ENCODE measurements around the gene CYP2C9.
"Not testable (repeated sequence)": the region's sequence is repeated elsewhere in the genome, so short reads cannot be mapped to it uniquely, and the experiment has no call there.

DNA sequence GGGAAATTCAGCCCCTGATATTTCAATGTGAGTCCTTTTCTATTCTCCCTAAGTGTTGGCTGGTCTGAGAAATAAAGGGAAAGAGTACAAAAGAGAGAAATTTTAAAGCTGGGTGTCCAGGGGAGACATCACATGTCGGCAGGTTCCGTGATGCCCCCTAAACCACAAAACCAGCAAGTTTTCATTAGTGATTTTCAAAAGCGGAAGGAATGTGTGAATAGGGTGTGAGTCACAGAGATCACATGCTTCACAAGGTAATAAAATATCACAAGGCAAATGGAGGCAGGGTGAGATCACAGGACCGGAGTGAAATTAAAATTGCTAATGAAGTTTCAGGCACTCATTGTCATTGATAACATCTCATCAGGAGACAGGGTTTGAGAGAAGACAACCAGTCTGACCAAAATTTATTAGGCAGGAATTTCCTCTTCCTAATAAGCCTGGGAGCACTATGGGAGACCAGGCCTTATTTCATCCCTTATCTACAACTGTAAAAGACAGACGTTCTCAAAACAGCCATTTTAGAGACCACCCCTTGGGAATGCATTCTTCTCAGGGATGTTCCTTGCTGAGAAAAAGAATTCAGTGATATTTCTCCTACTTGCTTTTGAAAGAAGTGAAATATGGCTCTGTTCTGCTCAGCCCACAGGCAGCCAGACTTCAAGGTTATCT, 5.1 kb downstream of the CYP2C9 start:
- TF ChIP-seq, protein P1, sequence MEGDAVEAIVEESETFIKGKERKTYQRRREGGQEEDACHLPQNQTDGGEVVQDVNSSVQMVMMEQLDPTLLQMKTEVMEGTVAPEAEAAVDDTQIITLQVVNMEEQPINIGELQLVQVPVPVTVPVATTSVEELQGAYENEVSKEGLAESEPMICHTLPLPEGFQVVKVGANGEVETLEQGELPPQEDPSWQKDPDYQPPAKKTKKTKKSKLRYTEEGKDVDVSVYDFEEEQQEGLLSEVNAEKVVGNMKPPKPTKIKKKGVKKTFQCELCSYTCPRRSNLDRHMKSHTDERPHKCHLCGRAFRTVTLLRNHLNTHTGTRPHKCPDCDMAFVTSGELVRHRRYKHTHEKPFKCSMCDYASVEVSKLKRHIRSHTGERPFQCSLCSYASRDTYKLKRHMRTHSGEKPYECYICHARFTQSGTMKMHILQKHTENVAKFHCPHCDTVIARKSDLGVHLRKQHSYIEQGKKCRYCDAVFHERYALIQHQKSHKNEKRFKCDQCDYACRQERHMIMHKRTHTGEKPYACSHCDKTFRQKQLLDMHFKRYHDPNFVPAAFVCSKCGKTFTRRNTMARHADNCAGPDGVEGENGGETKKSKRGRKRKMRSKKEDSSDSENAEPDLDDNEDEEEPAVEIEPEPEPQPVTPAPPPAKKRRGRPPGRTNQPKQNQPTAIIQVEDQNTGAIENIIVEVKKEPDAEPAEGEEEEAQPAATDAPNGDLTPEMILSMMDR (IDR thresholded peaks at IDR 0.05), result not testable (repeated sequence)
- TF ChIP-seq ZFX (IDR thresholded peaks at IDR 0.05; ENCODE audit: borderline replicate concordance), result not testable (repeated sequence)
